IPS DF 6.9 (cell line): ENCODE results near the gene NUP58.

ENCODE experiments used
- DNase-seq: peaks from one replicate; pipeline ENCODE4 v3.0.0-alpha.2; 2013; ENCODE audit warnings: low read depth, low spot score
- H3K27ac ChIP-seq: one replicate; pipeline ENCODE4 v1.5.1; 2013; ENCODE audit warnings: low read length, control low read depth
- H3K27me3 ChIP-seq: 2 replicates; pipeline ENCODE4 v1.6.1; 2013; ENCODE audit warnings: mild to moderate bottlenecking, low read length; ENCODE audit not compliant: control insufficient read depth, insufficient read depth
- H3K36me3 ChIP-seq: 2 replicates; pipeline ENCODE4 v1.6.1; 2013; ENCODE audit warnings: low read length; ENCODE audit not compliant: control insufficient read depth, insufficient read depth
- H3K4me1 ChIP-seq: 2 replicates; pipeline ENCODE4 v1.6.1; 2013; ENCODE audit warnings: low read length; ENCODE audit not compliant: control insufficient read depth, insufficient read depth
- H3K4me3 ChIP-seq: 2 replicates; pipeline ENCODE4 v1.5.1; 2013; ENCODE audit warnings: mild to moderate bottlenecking, low read length
- H3K9me3 ChIP-seq: 2 replicates; pipeline ENCODE4 v1.6.1; 2013; ENCODE audit warnings: low read length, inconsistent platforms; ENCODE audit not compliant: control insufficient read depth, insufficient read depth
- WGBS: extraction: QIAGEN DNeasy Blood & Tissue Kit; methylation state at CpG from one replicate; pipeline ENCODE4 v1.1.7; 2013; ENCODE audit warnings: mixed read lengths, missing lambda C conversion rate; ENCODE audit not compliant: insufficient read length, insufficient coverage; 5-methylcytosine and 5-hydroxymethylcytosine counted together

The NUP58 gene

DNA sequence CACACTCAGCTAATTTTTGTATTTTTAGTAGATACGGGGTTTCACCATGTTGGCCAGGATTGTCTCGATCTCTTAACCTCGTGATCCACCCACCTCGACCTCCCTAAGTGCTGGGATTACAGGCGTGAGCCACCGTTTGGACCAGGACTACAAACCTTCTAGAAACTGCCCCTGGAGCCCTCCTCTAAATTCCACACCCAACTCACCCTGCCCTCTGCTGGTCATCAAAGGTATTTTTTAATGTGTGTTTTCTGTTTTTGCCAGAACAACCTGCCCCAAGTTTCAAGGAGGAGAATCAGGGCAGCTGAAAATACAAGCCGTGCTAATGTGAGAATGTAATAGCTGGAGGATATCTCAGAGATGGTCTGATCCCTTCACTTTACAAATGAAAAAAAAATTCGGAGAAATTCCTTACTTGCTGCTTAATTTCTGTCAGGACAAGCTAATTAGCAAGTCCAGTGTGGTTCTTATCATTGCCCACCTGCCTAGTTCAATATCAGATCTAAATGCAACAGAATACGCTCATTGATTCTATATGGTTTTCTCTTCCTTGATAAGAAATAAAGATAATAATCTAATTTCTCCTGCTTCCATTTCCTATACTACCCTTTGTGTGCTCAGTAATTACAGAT, 74.4 kb downstream of the NUP58 start:
- H3K9me3 ChIP-seq, result no peaks in the 10 kb centered on the region
- H3K27ac ChIP-seq, result no peak overlapping the region
- peaks cover 12% of the 10 kb centered on the region; the same call in 1 of the 2 replicates for H3K27me3 ChIP-seq
- H3K4me1 ChIP-seq, result no peaks in the 10 kb centered on the region
- H3K36me3 ChIP-seq, result no peaks in the 10 kb centered on the region
- no CpG with 5 or more reads among the region's 9 CpGs for WGBS
- no peak for DNase-seq
- no peak overlapping the region for H3K4me3 ChIP-seq

DNA sequence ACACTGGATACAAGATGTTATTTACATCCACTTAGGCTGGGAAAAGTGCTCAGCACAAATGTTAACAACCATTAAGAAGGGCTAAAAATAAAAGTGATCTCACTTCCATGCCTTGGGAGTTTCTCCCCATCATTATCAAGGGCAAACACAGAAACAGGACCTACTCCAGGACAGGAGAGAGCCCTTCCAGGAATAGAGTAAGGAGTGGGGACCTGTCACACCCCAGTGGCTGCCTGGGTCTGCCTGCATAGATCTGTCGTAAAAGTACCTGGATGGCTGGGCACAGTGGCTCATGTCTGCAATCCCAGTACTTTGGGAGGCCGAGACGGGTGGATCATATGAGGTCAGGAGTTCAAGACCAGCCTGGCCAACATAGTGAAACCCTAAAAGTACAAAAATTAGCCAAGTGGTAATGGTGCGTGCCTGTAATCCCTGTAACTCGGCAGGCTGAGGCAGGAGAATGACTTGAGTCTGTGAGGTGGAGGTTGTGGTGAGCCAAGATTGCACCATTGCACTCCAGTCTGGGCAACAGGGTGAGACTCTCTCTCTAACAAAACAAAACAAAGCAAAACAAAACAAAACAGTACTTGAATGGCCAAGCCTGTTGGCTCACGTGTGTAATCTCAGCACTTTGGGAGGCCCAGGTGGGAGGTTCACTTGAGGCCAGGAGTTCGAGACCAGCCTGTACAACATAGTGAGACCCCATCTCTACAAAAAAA, 76.0 kb downstream of the NUP58 start:
- H3K36me3 ChIP-seq, result no peaks in the 10 kb centered on the region
- no peaks in the 10 kb centered on the region for H3K4me1 ChIP-seq
- no peak for DNase-seq
- H3K4me3 ChIP-seq, result no peak overlapping the region
- peaks cover 8% of the 10 kb centered on the region; the same call in 1 of the 2 replicates for H3K27me3 ChIP-seq
- no CpG with 5 or more reads among the region's 7 CpGs for WGBS
- H3K9me3 ChIP-seq, result no peaks in the 10 kb centered on the region
- H3K27ac ChIP-seq, result no peak overlapping the region

DNA sequence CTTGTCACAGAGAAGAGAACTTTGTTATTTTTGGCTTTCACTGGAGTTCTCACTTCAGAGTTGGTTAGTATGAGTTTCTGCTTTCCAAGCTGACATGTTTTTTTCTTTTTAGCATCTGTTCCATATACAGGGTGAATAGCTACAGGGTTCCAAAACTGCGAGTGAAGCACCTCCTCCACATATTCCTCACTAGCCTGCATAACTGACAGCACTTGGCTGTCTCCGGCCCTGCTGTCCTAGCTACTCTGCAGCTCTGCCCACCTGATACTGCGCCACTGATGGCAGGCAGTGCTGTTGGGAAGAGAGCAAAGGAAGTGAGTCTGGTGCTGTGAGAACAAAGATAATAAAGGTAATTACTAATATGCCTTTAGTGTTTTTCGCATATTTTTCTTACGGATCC, 77.1 kb downstream of the NUP58 start:
- no peak for DNase-seq
- Histone ChIP-seq H3K9me3 (no peaks in the 10 kb centered on the region), H3K4me1 (no peaks in the 10 kb centered on the region), H3K27me3 (no peaks in the 10 kb centered on the region; the same call in 1 of the 2 replicates), H3K27ac (no peak overlapping the region), H3K4me3 (no peak overlapping the region), H3K36me3 (no peaks in the 10 kb centered on the region)
- WGBS, result no CpG with 5 or more reads among the region's 5 CpGs

DNA sequence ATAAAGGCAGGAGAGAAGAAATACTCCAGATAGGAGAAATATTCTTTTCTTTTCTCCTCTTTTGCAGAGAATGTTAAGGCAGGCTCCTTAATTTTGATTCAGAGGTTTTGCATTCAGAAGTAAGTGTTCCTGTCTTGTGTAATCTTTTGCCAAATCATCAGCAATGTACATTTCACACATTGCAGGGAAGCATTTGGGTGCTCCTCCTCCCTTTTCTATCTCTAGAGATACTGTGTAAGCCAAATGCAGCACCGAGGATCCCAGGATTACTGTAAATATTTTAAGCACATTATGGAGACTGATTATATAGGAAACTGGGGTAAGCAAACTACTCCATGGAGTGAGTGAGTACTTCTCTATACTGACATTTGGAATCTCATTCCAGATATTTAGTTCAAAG, 77.6 kb downstream of the NUP58 start:
- WGBS, result no CpG with 5 or more reads among the region's 1 CpG
- no peak for DNase-seq

DNA sequence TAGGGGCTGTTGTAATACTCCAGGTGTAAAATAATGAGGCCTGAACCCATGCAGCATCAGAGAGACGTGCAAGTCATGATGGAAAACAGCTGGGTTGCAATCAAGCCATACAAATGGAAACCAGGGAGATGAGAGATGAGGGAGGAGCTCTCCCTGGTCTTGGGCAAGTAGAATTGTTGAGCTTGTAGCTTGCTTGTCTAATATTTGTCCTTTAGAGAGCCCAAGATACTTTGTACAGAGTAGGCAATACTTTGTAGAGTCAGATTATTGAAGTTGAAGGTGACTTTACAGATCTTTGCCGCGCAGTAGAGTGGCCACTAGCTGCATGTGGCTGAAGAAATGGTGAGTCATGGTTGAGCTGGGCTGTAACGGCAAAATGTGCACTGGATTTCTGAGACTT, 78.7 kb downstream of the NUP58 start:
- no CpG with 5 or more reads among the region's 4 CpGs for WGBS

More for the DNA sequence above, 77.6 kb downstream of the NUP58 start:
- Histone ChIP-seq H3K4me3 (no peak overlapping the region), H3K27me3 (no peaks in the 10 kb centered on the region), H3K27ac (no peak overlapping the region), H3K9me3 (no peaks in the 10 kb centered on the region), H3K4me1 (no peaks in the 10 kb centered on the region), H3K36me3 (no peaks in the 10 kb centered on the region)

DNA sequence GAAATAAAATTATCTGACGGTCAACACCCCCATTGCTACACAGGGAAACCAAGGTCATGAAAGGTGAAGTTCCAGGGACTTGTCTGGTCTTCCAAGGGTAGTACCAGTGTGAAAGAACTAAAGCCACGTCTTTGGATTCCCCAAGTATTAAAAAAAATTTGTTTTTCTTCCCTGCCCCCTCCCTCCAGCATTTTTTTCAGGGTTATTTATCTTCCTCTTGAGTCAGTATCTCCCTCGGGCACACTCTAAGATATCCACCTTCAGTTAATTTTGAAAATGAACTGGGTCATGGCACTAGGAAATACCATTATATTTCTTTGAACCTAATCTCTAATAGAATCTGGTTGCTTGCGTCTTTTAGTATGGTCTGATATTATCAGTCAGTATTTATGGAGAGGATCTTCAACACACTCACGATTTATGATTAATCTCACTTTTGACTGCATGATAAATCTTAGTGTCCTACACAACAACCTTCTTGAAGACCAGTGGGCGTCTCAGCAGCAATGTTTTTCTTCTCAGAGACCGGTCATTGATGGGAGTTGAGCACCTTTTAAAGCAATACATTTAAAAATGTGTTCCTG, 79.4 kb downstream of the NUP58 start:
- H3K27ac ChIP-seq, result no peak overlapping the region
- no peaks in the 10 kb centered on the region for H3K36me3 ChIP-seq
- DNase-seq, result no peak
- no peaks in the 10 kb centered on the region for H3K27me3 ChIP-seq
- no peaks in the 10 kb centered on the region for H3K4me1 ChIP-seq
- no peaks in the 10 kb centered on the region for H3K9me3 ChIP-seq
- H3K4me3 ChIP-seq, result no peak overlapping the region
- no CpG with 5 or more reads among the region's 7 CpGs for WGBS

More for the DNA sequence above, 78.7 kb downstream of the NUP58 start:
- Histone ChIP-seq H3K36me3 (no peaks in the 10 kb centered on the region), H3K27me3 (no peaks in the 10 kb centered on the region), H3K4me1 (no peaks in the 10 kb centered on the region), H3K4me3 (no peak overlapping the region), H3K27ac (no peak overlapping the region), H3K9me3 (no peaks in the 10 kb centered on the region)
- DNase-seq, result no peak

DNA sequence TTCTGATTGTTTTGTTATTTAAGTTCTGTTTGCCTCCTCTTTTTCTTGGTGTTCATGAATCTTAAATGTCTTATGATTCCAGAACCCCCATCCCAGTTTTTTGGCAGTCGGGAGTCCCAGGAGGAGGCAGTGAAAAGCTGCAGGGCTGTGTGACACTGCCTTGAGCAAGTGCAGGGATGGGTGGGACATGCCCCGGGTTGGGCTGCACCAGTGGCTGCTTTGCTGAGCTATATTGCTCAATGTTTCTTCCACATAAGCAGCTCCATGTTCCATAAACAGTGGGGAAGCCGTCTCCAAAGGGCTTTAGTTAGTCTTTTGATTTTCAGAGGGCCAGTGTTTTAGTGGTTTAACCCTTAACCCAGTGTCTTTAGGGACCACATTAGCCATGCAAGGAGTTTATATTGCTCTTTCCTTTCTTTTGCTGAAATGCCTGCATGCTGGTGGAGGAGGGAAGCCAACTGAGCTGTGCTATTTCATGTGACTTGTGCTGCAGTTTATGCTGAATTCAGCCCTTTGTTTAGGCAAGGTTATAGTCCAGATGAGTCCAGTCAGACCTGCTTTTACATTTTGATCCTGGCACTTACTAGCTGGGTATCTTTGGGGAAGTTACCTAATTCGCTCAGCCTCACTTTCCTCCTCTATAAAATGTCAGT, 83.5 kb downstream of the NUP58 start:
- H3K27ac ChIP-seq, result no peak overlapping the region
- H3K4me1 ChIP-seq, result no peaks in the 10 kb centered on the region
- no peak overlapping the region for H3K4me3 ChIP-seq
- no peaks in the 10 kb centered on the region for H3K36me3 ChIP-seq
- no CpG with 5 or more reads among the region's 4 CpGs for WGBS
- no peaks in the 10 kb centered on the region for H3K9me3 ChIP-seq
- H3K27me3 ChIP-seq, result no peaks in the 10 kb centered on the region
- DNase-seq, result no peak

DNA sequence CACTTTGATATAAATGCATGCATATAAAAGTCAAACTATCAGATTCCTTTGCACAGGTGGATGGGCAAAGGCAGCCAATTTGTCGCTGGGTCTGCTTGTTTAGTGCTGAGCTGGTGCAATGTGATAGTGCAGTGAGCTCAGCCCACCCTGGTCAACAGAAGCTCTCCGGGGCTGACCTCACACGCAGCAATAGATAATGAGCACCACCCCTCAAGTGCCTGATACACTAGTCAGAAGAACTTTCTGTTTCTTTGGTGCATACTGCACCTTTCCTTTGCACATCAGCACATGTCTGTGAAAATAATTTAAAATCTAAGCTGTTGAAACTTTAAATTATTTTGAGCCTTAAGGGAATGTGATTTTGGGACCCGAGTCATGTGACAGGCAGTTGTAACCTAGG, 90.5 kb downstream of the NUP58 start:
- DNase-seq, result no peak
- no CpG with 5 or more reads among the region's 4 CpGs for WGBS
- H3K27me3 ChIP-seq, result no peaks in the 10 kb centered on the region
- H3K4me3 ChIP-seq, result no peak overlapping the region
- H3K9me3 ChIP-seq, result no peaks in the 10 kb centered on the region
- H3K27ac ChIP-seq, result no peak overlapping the region
- H3K4me1 ChIP-seq, result no peaks in the 10 kb centered on the region
- no peaks in the 10 kb centered on the region for H3K36me3 ChIP-seq
